ENCODE data around the gene CHD9NB. TPM values are rescaled to one million over a fixed set of nuclear protein-coding genes. Genes with fewer than 3 reads are reported as not detected.
A peak's percentile ranks its signal among the peaks of the same experiment; 100 is the strongest.

The CHD9NB gene
- total and polyA plus RNA-seq, 9 of the 15 experiments (the other 6 are each of a cell fraction or from before 2014, with no cell fraction given), result 0.06 to 0.10 (median 0.07) TPM; not detected in 6

- TF ChIP-seq CLOCK (CRISPR knock-in tag; IDR thresholded peaks at IDR 0.05; ENCODE audit: borderline replicate concordance), result no peak
- TF ChIP-seq ZNF224 (CRISPR knock-in tag; IDR thresholded peaks at IDR 0.05), result no peak
- TF ChIP-seq CREB3L1 (IDR thresholded peaks at IDR 0.05; ENCODE audit: borderline replicate concordance, low read depth), result no peak
- no peak for TF ChIP-seq NFE2 (IDR thresholded peaks at IDR 0.05; ENCODE audit: low read depth)
- TF ChIP-seq ZNF140 (CRISPR knock-in tag; IDR thresholded peaks at IDR 0.05), result no peak
- no peak for TF ChIP-seq TRIM28 (IDR thresholded peaks at IDR 0.05)
- no peak for TF ChIP-seq ZBTB7A (IDR thresholded peaks at IDR 0.05; ENCODE audit: borderline replicate concordance, control insufficient read depth, low read depth, low read length)
- TF ChIP-seq NRF1 (conservative IDR thresholded peaks at IDR 0.05 in 1 of 2, IDR thresholded peaks at IDR 0.05 in 1 of 2), result no peak
- TF ChIP-seq RNF2 (IDR thresholded peaks at IDR 0.05), result no peak
- no peak for TF ChIP-seq ZNF212 (CRISPR knock-in tag; IDR thresholded peaks at IDR 0.05)
- no peak for TF ChIP-seq MYBL2 (IDR thresholded peaks at IDR 0.05; ENCODE audit: low read depth)
- TF ChIP-seq MYBL2 (CRISPR knock-in tag; IDR thresholded peaks at IDR 0.05; ENCODE audit: borderline replicate concordance), result no peak
- no peak for TF ChIP-seq ZBTB12 (CRISPR knock-in tag; IDR thresholded peaks at IDR 0.05)
- no peak for TF ChIP-seq ATF1 (CRISPR knock-in tag; IDR thresholded peaks at IDR 0.05)
- no peak for TF ChIP-seq ATF1 (tag; IDR thresholded peaks at IDR 0.05)
- TF ChIP-seq KAT8 (IDR thresholded peaks at IDR 0.05; ENCODE audit: low read depth), result no peak
- peak; percentile 70; the same call in 1 of the 2 replicates for TF ChIP-seq SMARCA5 (IDR thresholded peaks at IDR 0.05)
- no peak for TF ChIP-seq PHF8 (IDR thresholded peaks at IDR 0.05; ENCODE audit: borderline replicate concordance, low read length)
- no peak for TF ChIP-seq SRSF9 (IDR thresholded peaks at IDR 0.05; ENCODE audit: borderline replicate concordance, low read depth, low read length)
- TF ChIP-seq ZNF280A (IDR thresholded peaks at IDR 0.05; ENCODE audit: low read depth, partially characterized antibody), result no peak
- TF ChIP-seq MAZ (CRISPR knock-in tag; conservative IDR thresholded peaks at IDR 0.05 in 1 of 2, IDR thresholded peaks at IDR 0.05 in 1 of 2), result no peak
Measured at GRCh38 chr16:53052519-53053501, at the start of gene CHD9NB (continued).

Data from K562 (cell line).